SU-DHL-6 (cell line): ENCODE data around the gene PDCD1.
"Not testable (repeated sequence)": the region's sequence is repeated elsewhere in the genome, so short reads cannot be mapped to it uniquely, and the experiment has no call there.

ENCODE experiments used
- H2AFZ ChIP-seq: fragments of 200-600 bp; sonication (generic); 2 replicates; pipeline ENCODE4 v1.6.1; 2014; ENCODE audit warnings: low read depth, mild to moderate bottlenecking, moderate library complexity, mixed read lengths, antibody characterized with exemption, low read length; ENCODE audit not compliant: severe bottlenecking
- H3F3A ChIP-seq: fragments of 200-600 bp; shearing (Covaris generic); 2 replicates; pipeline ENCODE4 v1.6.0; 2016; ENCODE audit warnings: antibody characterized with exemption, mild to moderate bottlenecking; ENCODE audit not compliant: insufficient read depth
- H3K27ac ChIP-seq: fragments of 200-600 bp; sonication (generic); 2 replicates; pipeline ENCODE4 v1.5.1; 2016; ENCODE audit warnings: low read depth, mild to moderate bottlenecking, low read length, moderate library complexity, mixed read lengths
- H3K27me3 ChIP-seq: fragments of 200-600 bp; sonication (generic), shearing (Covaris generic); 2 replicates; pipeline ENCODE4 v1.6.0; 2014; ENCODE audit warnings: mild to moderate bottlenecking, low read length
- H3K36me3 ChIP-seq: fragments of 200-600 bp; sonication (generic); 2 replicates; pipeline ENCODE4 v1.6.1; 2014; ENCODE audit warnings: mild to moderate bottlenecking, low read length, mixed read lengths
- H3K4me2 ChIP-seq: fragments of 300-600, 200-600 bp; shearing (Covaris generic), sonication (generic); 2 replicates; pipeline ENCODE4 v1.6.0; 2014; ENCODE audit warnings: low read length, low read depth, mild to moderate bottlenecking; ENCODE audit not compliant: poor library complexity, severe bottlenecking
- H3K4me3 ChIP-seq: fragments of 200-600 bp; sonication (generic); 2 replicates; pipeline ENCODE4 v1.5.1; 2014; ENCODE audit warnings: antibody characterized with exemption, low read length, mild to moderate bottlenecking, mixed read lengths; ENCODE audit not compliant: insufficient read depth, poor library complexity, severe bottlenecking
- H3K79me2 ChIP-seq: fragments of 200-600 bp; sonication (generic); 2 replicates; pipeline ENCODE4 v1.6.1; 2014; ENCODE audit warnings: mild to moderate bottlenecking, low read length, moderate library complexity; ENCODE audit not compliant: insufficient read depth
- H3K9ac ChIP-seq: fragments of 200-600 bp; sonication (generic); 2 replicates; pipeline ENCODE4 v1.7.0; 2014; ENCODE audit warnings: mild to moderate bottlenecking, low read length
- H3K9me2 ChIP-seq: fragments of 200-600 bp; sonication (generic); replicated peaks from 2 replicates; pipeline ENCODE4 v1.6.1; 2014; ENCODE audit warnings: low read length; ENCODE audit not compliant: insufficient read depth
- H3K9me3 ChIP-seq: fragments of 200-600 bp; sonication (generic); 2 replicates; pipeline ENCODE4 v1.6.1; 2014; ENCODE audit warnings: low read length, mixed read lengths; ENCODE audit not compliant: insufficient read depth
- H4K20me1 ChIP-seq: fragments of 200-600 bp; sonication (generic); 2 replicates; pipeline ENCODE4 v1.6.1; 2014; ENCODE audit warnings: low read depth, mild to moderate bottlenecking, antibody characterized with exemption, low read length, moderate library complexity, mixed read lengths
- CTCF ChIP-seq: fragments of 200-600 bp; sonication (generic); IDR thresholded peaks from one replicate; pipeline ENCODE4 v1.5.1; 2017; ENCODE audit warnings: antibody characterized with exemption, mild to moderate bottlenecking, low read length, moderate library complexity; ENCODE audit not compliant: insufficient read depth, poor library complexity, severe bottlenecking

The PDCD1 gene

GRCh38 chr2:241801611-241802420, 56.9 kb downstream of the PDCD1 start:
- Histone ChIP-seq H3K79me2 (no peaks in the 10 kb centered on the region), H3F3A (no peaks in the 10 kb centered on the region), H3K9ac (no peak overlapping the region), H3K9me3 (no peaks in the 10 kb centered on the region), H2AFZ (no peak overlapping the region), H3K4me2 (no peak overlapping the region), H3K4me3 (no peak overlapping the region), H3K36me3 (no peaks in the 10 kb centered on the region), H3K27me3 (no peaks in the 10 kb centered on the region), H3K27ac (no peak overlapping the region), H4K20me1 (no peaks in the 10 kb centered on the region), H3K9me2 (no peaks in the 10 kb centered on the region)
- no peak for TF ChIP-seq CTCF

GRCh38 chr2:241800198-241800903, 58.3 kb downstream of the PDCD1 start:
- H4K20me1 ChIP-seq, H3K79me2 ChIP-seq, H3K36me3 ChIP-seq, H3K4me3 ChIP-seq, H2AFZ ChIP-seq, H3K9me3 ChIP-seq, H3K9me2 ChIP-seq, H3F3A ChIP-seq, H3K9ac ChIP-seq, H3K4me2 ChIP-seq, H3K27me3 ChIP-seq, H3K27ac ChIP-seq: not testable (repeated sequence)
